Cardiac muscle cell (in vitro differentiated cells and primary cell): ENCODE data around the gene ZNF580. TPM values are rescaled to one million over a fixed set of nuclear protein-coding genes. Genes with fewer than 3 reads are reported as not detected.

Source experiments
- DNase-seq, 2 donors: peaks; one replicate each; pipeline versions ENCODE4 v3.0.0 to v3.0.0-alpha.2; 2010 to 2017; ENCODE audit warnings: low read depth in 1 of 2, low spot score in 1 of 2
- H3K27ac ChIP-seq: fragments of 200-600 bp; sonication (generic); 2 replicates; pipeline ENCODE4 v1.5.1; 2016
- H3K27me3 ChIP-seq: fragments of 200-600 bp; sonication (generic); 2 replicates; pipeline ENCODE4 v1.6.0; 2016; ENCODE audit warnings: control low read depth
- H3K36me3 ChIP-seq: fragments of 200-600 bp; sonication (generic); 2 replicates; pipeline ENCODE4 v1.5.1; 2016; ENCODE audit warnings: control low read depth
- H3K4me1 ChIP-seq: fragments of 200-600 bp; sonication (generic); 2 replicates; pipeline ENCODE4 v1.8.1; 2017; ENCODE audit warnings: low read depth, mild to moderate bottlenecking, mixed run types
- H3K4me3 ChIP-seq: fragments of 200-600 bp; sonication (generic); 2 replicates; pipeline ENCODE4 v1.5.1; 2016; ENCODE audit warnings: mild to moderate bottlenecking
- H3K9me3 ChIP-seq: fragments of 200-600 bp; sonication (generic); 2 replicates; pipeline ENCODE4 v1.5.1; 2017; ENCODE audit warnings: low read depth, mild to moderate bottlenecking, control low read depth
- CTCF ChIP-seq: IDR thresholded peaks from 2 replicates; pipeline ENCODE4 v1.5.1; 2012; ENCODE audit warnings: low read depth, mild to moderate bottlenecking, low read length
- polyA plus RNA-seq: library from polyadenylated mRNA; unstranded; fragments of >200 nt; fragmentation: Nextera tagmentation; extraction: Ambion mirVana; gene quantifications from 2 replicates; pipeline ENCODE4 v1.2.1, GENCODE V29; 2016
- total RNA-seq: library from RNA; depleted of rRNA; stranded (reverse); fragments of >200 nt; gene quantifications from 2 replicates; pipeline ENCODE4 v1.2.3, GENCODE V29; 2016

The ZNF580 gene
- total and polyA plus RNA-seq, 2 experiments from 2014 or later, result 78.4 to 124 TPM

GRCh38 chr19:55689411-55690108 lies 48.8 kb downstream of the ZNF580 start:
- no peak for DNase-seq
- H3K4me3 ChIP-seq, result no peak overlapping the region
- H3K27me3 ChIP-seq, result no peaks in the 10 kb centered on the region
- H3K36me3 ChIP-seq, result peaks cover 8% of the 10 kb centered on the region
- no peaks in the 10 kb centered on the region for H3K4me1 ChIP-seq
- H3K27ac ChIP-seq, result no peak overlapping the region
- no peak for TF ChIP-seq CTCF
- no peaks in the 10 kb centered on the region for H3K9me3 ChIP-seq

GRCh38 chr19:55690109-55690768 lies 49.4 kb downstream of the ZNF580 start:
- no peak for TF ChIP-seq CTCF
- Histone ChIP-seq H3K27me3 (no peaks in the 10 kb centered on the region), H3K27ac (no peak overlapping the region), H3K36me3 (peaks cover 12% of the 10 kb centered on the region), H3K4me3 (no peak overlapping the region), H3K4me1 (no peaks in the 10 kb centered on the region), H3K9me3 (no peaks in the 10 kb centered on the region)
- DNase-seq, result no peak

- DNase-seq, result no peak
- no peak for TF ChIP-seq CTCF
- Histone ChIP-seq H3K27me3 (no peaks in the 10 kb centered on the region), H3K36me3 (peaks cover 12% of the 10 kb centered on the region), H3K27ac (no peak overlapping the region), H3K4me1 (no peaks in the 10 kb centered on the region), H3K9me3 (no peaks in the 10 kb centered on the region), H3K4me3 (no peak overlapping the region)
Observed at GRCh38 chr19:55690769-55691545, 50.2 kb downstream of the ZNF580 start.

GRCh38 chr19:55691561-55692481 lies 51.0 kb downstream of the ZNF580 start:
- peaks cover 12% of the 10 kb centered on the region for H3K36me3 ChIP-seq
- H3K27ac ChIP-seq, result no peak overlapping the region
- no peak for DNase-seq

More at GRCh38 chr19:55691561-55692481, 51.0 kb downstream of the ZNF580 start:
- H3K4me1 ChIP-seq, result no peaks in the 10 kb centered on the region
- TF ChIP-seq CTCF, result no peak
- H3K4me3 ChIP-seq, result no peak overlapping the region
- no peaks in the 10 kb centered on the region for H3K9me3 ChIP-seq
- H3K27me3 ChIP-seq, result no peaks in the 10 kb centered on the region
